SK-N-SH (cell line): ENCODE results near the gene C19orf12. TPM values are rescaled to one million over a fixed set of nuclear protein-coding genes. Genes with fewer than 3 reads are reported as not detected.

Source experiments
- CTCF ChIA-PET: fragments of 300-600, 350-600 bp; formaldehyde crosslinking; extraction: SDS; loops from one replicate; lab custom pipeline; 2021; lab: Yijun Ruan, JAX
- POLR2A ChIA-PET: fragments of 350-600 bp; sonication (Branson Sonifier 250); formaldehyde crosslinking; extraction: SDS; loops from one replicate; lab custom pipeline; 2020; ENCODE audit warnings: antibody characterized with exemption, inconsistent platforms; lab: Yijun Ruan, JAX
- DNase-seq: peaks from one replicate; pipeline ENCODE4 v3.0.0; 2012
- H2AFZ ChIP-seq: fragments of 200-600 bp; sonication (generic); 2 replicates; pipeline ENCODE4 v1.8.1; 2016; ENCODE audit warnings: antibody characterized with exemption, mild to moderate bottlenecking, low read depth
- H3F3A ChIP-seq: fragments of 200-600 bp; sonication (generic); replicated peaks from 2 replicates; pipeline ENCODE3; 2016; ENCODE audit warnings: antibody characterized with exemption, mild to moderate bottlenecking; ENCODE audit not compliant: insufficient read depth
- H3K27ac ChIP-seq, 2 experiments: fragments of 200-500 bp in 1 of 2; fragments of 200-600 bp in 1 of 2; sonication (Bioruptor generic) in 1 of 2; sonication (generic), shearing (Covaris generic) in 1 of 2; 2 replicates each; pipeline versions ENCODE4 v1.5.1 to v1.6.1; 2014 to 2016; ENCODE audit warnings: low read depth in 2 of 2, inconsistent platforms in 1 of 2, low read length in 1 of 2, mild to moderate bottlenecking in 1 of 2, mixed read lengths in 1 of 2
- H3K27me3 ChIP-seq: fragments of 200-600 bp; sonication (generic), shearing (Covaris generic); 2 replicates; pipeline ENCODE4 v1.6.1; 2016; ENCODE audit warnings: mixed run types; ENCODE audit not compliant: insufficient read depth
- H3K36me3 ChIP-seq, 2 experiments: fragments of 200-500 bp in 1 of 2; fragments of 200-600 bp in 1 of 2; sonication (Bioruptor generic) in 1 of 2; sonication (generic) in 1 of 2; replicated peaks in 1 of 2; 2 replicates each; pipeline versions ENCODE3 to v1.5.1; 2014 to 2016; ENCODE audit warnings: low read length in 1 of 2, mild to moderate bottlenecking in 1 of 2; ENCODE audit not compliant: insufficient read depth in 2 of 2, control insufficient read depth in 1 of 2
- H3K4me1 ChIP-seq, 2 experiments: fragments of 200-500 bp in 1 of 2; fragments of 200-600 bp in 1 of 2; sonication (Bioruptor generic) in 1 of 2; sonication (generic), shearing (Covaris generic) in 1 of 2; 2 replicates each; pipeline versions ENCODE4 v1.5.1 to v1.6.1; 2014 to 2016; ENCODE audit warnings: low read depth in 1 of 2, low read length in 1 of 2, mixed run types in 1 of 2; ENCODE audit not compliant: insufficient read depth in 2 of 2, control insufficient read depth in 1 of 2
- H3K4me2 ChIP-seq: fragments of 200-600 bp; sonication (generic), shearing (Covaris generic); 2 replicates; pipeline ENCODE4 v1.6.1; 2017; ENCODE audit warnings: mixed run types
- H3K4me3 ChIP-seq, 2 experiments: fragments of 200-500 bp in 1 of 2; fragments of 200-600 bp in 1 of 2; sonication (Bioruptor generic) in 1 of 2; sonication (generic), shearing (Covaris generic) in 1 of 2; 2 replicates each; pipeline versions ENCODE4 v1.5.1 to v1.8.1; 2014 to 2016; ENCODE audit warnings: low read depth in 2 of 2, inconsistent platforms in 1 of 2, low read length in 1 of 2, mild to moderate bottlenecking in 1 of 2, mixed read lengths in 1 of 2, moderate library complexity in 1 of 2
- H3K79me2 ChIP-seq: fragments of 200-600 bp; sonication (generic); 2 replicates; pipeline ENCODE4 v1.8.1; 2017; ENCODE audit warnings: mild to moderate bottlenecking; ENCODE audit not compliant: insufficient read depth
- H3K9ac ChIP-seq: fragments of 200-600 bp; sonication (generic); 2 replicates; pipeline ENCODE4 v1.6.1; 2017; ENCODE audit warnings: mixed run types
- H3K9me2 ChIP-seq: fragments of 200-600 bp; sonication (generic); 2 replicates; pipeline ENCODE4 v1.6.1; 2017; ENCODE audit warnings: mixed run types
- H3K9me3 ChIP-seq: fragments of 200-600 bp; sonication (generic); 2 replicates; pipeline ENCODE4 v1.6.1; 2017; ENCODE audit warnings: mixed run types, mild to moderate bottlenecking, moderate library complexity
- H4K20me1 ChIP-seq: fragments of 200-600 bp; sonication (generic); 2 replicates; pipeline ENCODE4 v1.6.1; 2017; ENCODE audit warnings: mild to moderate bottlenecking, mixed run types; ENCODE audit not compliant: insufficient read depth
- CHD2 ChIP-seq: fragments of 150-350 bp; IDR thresholded peaks from 2 replicates; pipeline ENCODE4 v1.6.1; 2018; ENCODE audit warnings: low read length; ENCODE audit not compliant: partially characterized antibody
- CTCF ChIP-seq: fragments of 200-600 bp; sonication (generic); IDR thresholded peaks from 2 replicates; pipeline ENCODE4 v1.6.1; 2017; ENCODE audit warnings: antibody characterized with exemption, mild to moderate bottlenecking, moderate library complexity
- ELF1 ChIP-seq: IDR thresholded peaks from 2 replicates; pipeline ENCODE4 v1.4.0; 2012
- EZH2phosphoT487 ChIP-seq: fragments of 200-600 bp; sonication (generic); IDR thresholded peaks from 2 replicates; pipeline ENCODE4 v1.6.1; 2017; ENCODE audit warnings: low read depth, mixed run types, mild to moderate bottlenecking, antibody characterized with exemption, moderate library complexity, borderline replicate concordance
- FOSL2 ChIP-seq: IDR thresholded peaks from 2 replicates; pipeline ENCODE4 v1.4.0; 2012; ENCODE audit warnings: low read depth, mild to moderate bottlenecking, moderate library complexity, borderline replicate concordance
- FOXJ3 ChIP-seq: sonication (generic); formaldehyde crosslinking; IDR thresholded peaks from 2 replicates; pipeline ENCODE4 v1.5.1; 2020; ENCODE audit warnings: mild to moderate bottlenecking, missing genetic modification reagents
- GATA2 ChIP-seq: sonication (generic); formaldehyde crosslinking; IDR thresholded peaks from 2 replicates; pipeline ENCODE4 v1.5.0; 2020; ENCODE audit warnings: mild to moderate bottlenecking, missing genetic modification reagents
- MEF2A ChIP-seq: IDR thresholded peaks from 2 replicates; pipeline ENCODE4 v1.4.0; 2012; ENCODE audit warnings: low read depth, borderline replicate concordance
- NFIC ChIP-seq: IDR thresholded peaks from 2 replicates; pipeline ENCODE4 v1.4.0; 2012; ENCODE audit warnings: borderline replicate concordance
- PBX3 ChIP-seq: IDR thresholded peaks from 2 replicates; pipeline ENCODE4; 2012
- POLR2AphosphoS5 ChIP-seq: IDR thresholded peaks from 2 replicates; pipeline ENCODE4 v1.6.1; 2012; ENCODE audit warnings: low read depth, low read length
- SMC3 ChIP-seq: IDR thresholded peaks from 2 replicates; pipeline ENCODE4 v1.6.1; 2012; ENCODE audit warnings: low read depth, low read length, improper control_type of control experiment
- TEAD4 ChIP-seq: IDR thresholded peaks from 2 replicates; pipeline ENCODE4 v1.4.0; 2012; ENCODE audit warnings: mild to moderate bottlenecking, borderline replicate concordance; ENCODE audit not compliant: insufficient read depth
- USF2 ChIP-seq: fragments of 150-350 bp; IDR thresholded peaks from 2 replicates; pipeline ENCODE4 v1.6.1; 2017; ENCODE audit warnings: antibody characterized with exemption, low read length, low read depth, borderline replicate concordance
- YY1 ChIP-seq: IDR thresholded peaks from 2 replicates; pipeline ENCODE4 v1.4.0; 2012; ENCODE audit warnings: low read depth, mild to moderate bottlenecking
- WGBS: methylation state at CpG from one replicate; pipeline ENCODE4 v1.1.6; 2017; ENCODE audit warnings: low lambda C conversion rate; 5-methylcytosine and 5-hydroxymethylcytosine counted together
- polyA plus RNA-seq, 3 experiments: library from polyadenylated mRNA; depleted of rRNA; stranded (reverse); fragments of >200 nt; gene quantifications; 2 replicates each; pipeline ENCODE4 v1.2.3, GENCODE V29; 2012
- TF ChIP-seq, protein P1 (sequence below): IDR thresholded peaks from 2 replicates; pipeline ENCODE4 v1.4.0; 2012; ENCODE audit warnings: low read depth, borderline replicate concordance
- TF ChIP-seq, protein P2 (sequence below): fragments of 150-350 bp; IDR thresholded peaks from 2 replicates; pipeline ENCODE4 v1.6.1; 2016; ENCODE audit warnings: mild to moderate bottlenecking, low read depth, low read length

C19orf12 gene
- polyA plus RNA-seq, 1 of the 3 experiments (the other 2 are of a cell fraction): 30.5 TPM

DNA sequence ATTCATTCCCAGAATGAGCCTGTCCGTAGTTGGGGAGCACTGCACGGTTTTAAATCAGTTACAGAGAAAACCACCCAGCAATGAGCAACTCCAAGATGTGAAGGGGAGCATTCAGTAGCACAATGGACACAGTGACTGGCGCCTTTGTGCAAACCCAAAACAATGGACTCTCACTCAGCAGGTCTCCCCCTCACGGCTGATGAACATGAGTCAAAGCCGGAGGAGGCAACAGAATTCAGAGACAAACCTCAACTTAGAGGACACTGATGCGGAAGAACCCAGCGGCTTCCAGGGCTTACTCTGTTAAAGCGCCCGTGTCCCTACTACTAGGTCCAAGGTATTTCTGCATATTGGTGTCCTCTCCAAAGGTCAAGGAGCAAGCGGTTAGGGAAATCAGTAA is 32.1 kb downstream of the C19orf12 start:
- TF ChIP-seq MEF2A: no peak
- no peak for TF ChIP-seq ELF1
- TF ChIP-seq POLR2AphosphoS5: no peak
- TF ChIP-seq TEAD4: no peak
- no peak for TF ChIP-seq CHD2
- TF ChIP-seq, protein P1, sequence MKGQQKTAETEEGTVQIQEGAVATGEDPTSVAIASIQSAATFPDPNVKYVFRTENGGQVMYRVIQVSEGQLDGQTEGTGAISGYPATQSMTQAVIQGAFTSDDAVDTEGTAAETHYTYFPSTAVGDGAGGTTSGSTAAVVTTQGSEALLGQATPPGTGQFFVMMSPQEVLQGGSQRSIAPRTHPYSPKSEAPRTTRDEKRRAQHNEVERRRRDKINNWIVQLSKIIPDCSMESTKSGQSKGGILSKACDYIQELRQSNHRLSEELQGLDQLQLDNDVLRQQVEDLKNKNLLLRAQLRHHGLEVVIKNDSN: no peak
- TF ChIP-seq GATA2 (CRISPR knock-in tag): no peak
- TF ChIP-seq, protein P2, sequence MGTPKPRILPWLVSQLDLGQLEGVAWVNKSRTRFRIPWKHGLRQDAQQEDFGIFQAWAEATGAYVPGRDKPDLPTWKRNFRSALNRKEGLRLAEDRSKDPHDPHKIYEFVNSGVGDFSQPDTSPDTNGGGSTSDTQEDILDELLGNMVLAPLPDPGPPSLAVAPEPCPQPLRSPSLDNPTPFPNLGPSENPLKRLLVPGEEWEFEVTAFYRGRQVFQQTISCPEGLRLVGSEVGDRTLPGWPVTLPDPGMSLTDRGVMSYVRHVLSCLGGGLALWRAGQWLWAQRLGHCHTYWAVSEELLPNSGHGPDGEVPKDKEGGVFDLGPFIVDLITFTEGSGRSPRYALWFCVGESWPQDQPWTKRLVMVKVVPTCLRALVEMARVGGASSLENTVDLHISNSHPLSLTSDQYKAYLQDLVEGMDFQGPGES: no peak
- TF ChIP-seq FOSL2: no peak
- no peak for TF ChIP-seq PBX3
- TF ChIP-seq EZH2phosphoT487: no peak
- TF ChIP-seq SMC3: no peak
- no peak for TF ChIP-seq CTCF
- TF ChIP-seq NFIC: no peak
- no peak for TF ChIP-seq USF2
- TF ChIP-seq YY1: no peak
- TF ChIP-seq FOXJ3 (CRISPR knock-in tag): no peak
- TF ChIP-seq, all 33 proteins: peak for 0
- no peaks in the 10 kb centered on the region for H3K9me3 ChIP-seq
- H4K20me1 ChIP-seq: no peaks in the 10 kb centered on the region
- no peaks in the 10 kb centered on the region for H3K9me2 ChIP-seq
- ChIA-PET CTCF (interaction anchor here (2.5 kb wide), 1 partner anchor 73 kb away, joined by 9 read pairs; no protein-coding TSS in a partner anchor), POLR2A (no interaction called here)
- WGBS: 72% methylated on average over 8 of the region's 10 CpGs
- H2AFZ ChIP-seq: no peak overlapping the region
- peaks cover 8 to 9% of the 10 kb centered on the region in 2 experiments; a peak in 2 of 4 replicates for H3K4me1 ChIP-seq
- H3K4me3 ChIP-seq: no peak overlapping the region
- H3K79me2 ChIP-seq: no peaks in the 10 kb centered on the region
- no peaks in the 10 kb centered on the region for H3K36me3 ChIP-seq
- no peak overlapping the region for H3K4me2 ChIP-seq
- no peaks in the 10 kb centered on the region for H3F3A ChIP-seq
- H3K27me3 ChIP-seq: no peaks in the 10 kb centered on the region
- no peak overlapping the region for H3K9ac ChIP-seq
- no peak overlapping the region for H3K27ac ChIP-seq
- DNase-seq: no peak
